Skeletal muscle tissue (tissue), 4 donors: ENCODE results near the gene DDT. TPM values are rescaled to one million over a fixed set of nuclear protein-coding genes. Genes with fewer than 3 reads are reported as not detected.
"Not testable (repeated sequence)": the region's sequence is repeated elsewhere in the genome, so short reads cannot be mapped to it uniquely, and the experiment has no call there.

Experiments
- H3K27ac ChIP-seq: one replicate; pipeline ENCODE4 v1.7.0; 2013; ENCODE audit warnings: mild to moderate bottlenecking, low read depth, low read length, inconsistent platforms
- H3K27me3 ChIP-seq, 3 donors: one replicate each; pipeline ENCODE4 v1.7.0; 2013; ENCODE audit warnings: low read length in 3 of 3; ENCODE audit not compliant: control insufficient read depth in 3 of 3, insufficient read depth in 3 of 3
- H3K36me3 ChIP-seq, 3 donors: one replicate each; pipeline ENCODE4 v1.7.0; 2013; ENCODE audit warnings: low read length in 3 of 3; ENCODE audit not compliant: control insufficient read depth in 3 of 3, insufficient read depth in 3 of 3
- H3K4me1 ChIP-seq, 3 donors: one replicate each; pipeline ENCODE4 v1.7.0; 2013; ENCODE audit warnings: low read length in 3 of 3, mild to moderate bottlenecking in 3 of 3; ENCODE audit not compliant: control insufficient read depth in 3 of 3, insufficient read depth in 3 of 3
- H3K4me3 ChIP-seq, 3 donors: one replicate each; pipeline ENCODE4 v1.7.0; 2013; ENCODE audit warnings: low read length in 3 of 3
- H3K9ac ChIP-seq, 3 donors: one replicate each; pipeline ENCODE4 v1.7.0; 2013; ENCODE audit warnings: low read length in 3 of 3, mild to moderate bottlenecking in 3 of 3, moderate library complexity in 2 of 3, low read depth in 1 of 3
- H3K9me3 ChIP-seq, 3 donors: one replicate each; pipeline ENCODE4 v1.7.0; 2013; ENCODE audit warnings: low read length in 3 of 3; ENCODE audit not compliant: control insufficient read depth in 3 of 3
- total RNA-seq: library from RNA; depleted of rRNA; stranded (reverse); fragments of >200 nt; gene quantifications from one replicate; pipeline ENCODE4 v1.2.3, GENCODE V29; 2014
- donor health status: Osteomylitis.

Gene DDT
- total RNA-seq, 1 donor from 2014 or later, result 39.7 TPM

- Histone ChIP-seq H3K9me3 (peaks cover 0 to 2% (median 0%) of the 10 kb centered on the region in 3 donors), H3K4me3 (no peak overlapping the region), H3K36me3 (peaks cover 5 to 33% (median 12%) of the 10 kb centered on the region in 3 donors), H3K4me1 (no peaks in the 10 kb centered on the region), H3K9ac (no peak overlapping the region), H3K27me3 (no peaks in the 10 kb centered on the region), H3K27ac (no peak overlapping the region)
Observed at GRCh38 chr22:23925020-23925606, 49.1 kb downstream of the DDT start.

- no peaks in the 10 kb centered on the region for H3K27me3 ChIP-seq
- H3K36me3 ChIP-seq, result peaks cover 5 to 32% (median 7%) of the 10 kb centered on the region in 3 donors
- H3K4me3 ChIP-seq, result no peak overlapping the region
- H3K27ac ChIP-seq, result no peak overlapping the region
- H3K4me1 ChIP-seq, result no peaks in the 10 kb centered on the region
- H3K9ac ChIP-seq, result no peak overlapping the region
- peaks cover 0 to 2% (median 0%) of the 10 kb centered on the region in 3 donors for H3K9me3 ChIP-seq
Observed at GRCh38 chr22:23922921-23923320, 51.3 kb downstream of the DDT start.

- peaks cover 5 to 32% (median 7%) of the 10 kb centered on the region in 3 donors for H3K36me3 ChIP-seq
- H3K9me3 ChIP-seq, H3K27ac ChIP-seq, H3K4me1 ChIP-seq, H3K4me3 ChIP-seq, H3K9ac ChIP-seq, H3K27me3 ChIP-seq: not testable (repeated sequence)
Observed at GRCh38 chr22:23921586-23922201, 52.5 kb downstream of the DDT start.

Other genes with a start within 250 kb of the DDT start
- gene ZNF70, start 223.3 kb downstream of the DDT start, total RNA-seq, result 3.1 TPM
- not detected for gene VPREB3, start 220.0 kb downstream of the DDT start, total RNA-seq
- not detected for gene C22orf15, start 211.5 kb downstream of the DDT start, total RNA-seq
- 3.7 TPM for gene CHCHD10, start 206.5 kb downstream of the DDT start, total RNA-seq
- gene MMP11, start 201.6 kb downstream of the DDT start, total RNA-seq, result 6.3 TPM
- 13.6 TPM for gene SMARCB1, start 187.5 kb downstream of the DDT start, total RNA-seq
- gene DERL3, start 135.4 kb downstream of the DDT start, total RNA-seq, result 1.0 TPM
- gene SLC2A11, start 116.6 kb downstream of the DDT start, total RNA-seq, result 2.1 TPM
- 76.7 TPM for gene MIF, start 80.1 kb downstream of the DDT start, total RNA-seq
- 4.7 TPM for gene GSTT2B, start 13.2 kb downstream of the DDT start, total RNA-seq
- gene DDTL, start 7.6 kb downstream of the DDT start, total RNA-seq, result 3.7 TPM
- not detected for gene GSTT2, start 5.7 kb upstream of the DDT start, total RNA-seq
- gene GSTT4, start 31.0 kb upstream of the DDT start, total RNA-seq, result not detected
- 18.3 TPM for gene CABIN1, start 36.9 kb upstream of the DDT start, total RNA-seq
- gene SUSD2, start 207.0 kb upstream of the DDT start, total RNA-seq, result 0.52 TPM